OCI-LY7 (cell line): Measurements from ENCODE around the gene USH1G. TPM values are rescaled to one million over a fixed set of nuclear protein-coding genes. Genes with fewer than 3 reads are reported as not detected.
"Not testable (repeated sequence)": the region's sequence is repeated elsewhere in the genome, so short reads cannot be mapped to it uniquely, and the experiment has no call there.

Experiments
- BruUV-seq: library from RNA; stranded (reverse); fragments of 400-500 nt; replicated peaks from 2 replicates; lab custom pipeline; 2021; lab: Mats Ljungman, UMichigan
- CTCF ChIA-PET: fragments of 300-600 bp; sonication (Branson Sonifier 250); formaldehyde crosslinking; loops from one replicate; lab custom pipeline; 2022; ENCODE audit warnings: antibody characterized with exemption; ENCODE audit not compliant: unreplicated experiment; lab: Charles Lee
- POLR2A ChIA-PET: fragments of 300-600 bp; sonication (Branson Sonifier 250); formaldehyde crosslinking; loops from one replicate; lab custom pipeline; 2022; ENCODE audit warnings: antibody characterized with exemption; lab: Charles Lee
- DNase-seq: peaks from one replicate; pipeline ENCODE4 v3.0.0-alpha.2; 2015; ENCODE audit warnings: low spot score
- H2AFZ ChIP-seq: fragments of 200-600 bp; sonication (generic), shearing (Covaris generic); 2 replicates; pipeline ENCODE4 v1.6.1; 2014; ENCODE audit warnings: mild to moderate bottlenecking, antibody characterized with exemption, low read length, moderate library complexity
- H3K27ac ChIP-seq: fragments of 200-600 bp; sonication (generic); 2 replicates; pipeline ENCODE4 v1.5.1; 2014; ENCODE audit warnings: mixed run types, low read depth, mild to moderate bottlenecking, moderate library complexity, low read length, inconsistent platforms; ENCODE audit not compliant: poor library complexity, severe bottlenecking
- H3K36me3 ChIP-seq: fragments of 200-600 bp; sonication (generic); 2 replicates; pipeline ENCODE4 v1.6.1; 2014; ENCODE audit warnings: mild to moderate bottlenecking, antibody characterized with exemption, low read length, moderate library complexity, mixed read lengths; ENCODE audit not compliant: insufficient read depth
- H3K4me1 ChIP-seq: fragments of 200-600 bp; sonication (generic); 2 replicates; pipeline ENCODE4 v1.5.1; 2014; ENCODE audit warnings: mild to moderate bottlenecking, low read length; ENCODE audit not compliant: insufficient read depth, poor library complexity, severe bottlenecking
- H3K4me2 ChIP-seq: fragments of 200-600 bp; sonication (generic); 2 replicates; pipeline ENCODE4 v1.6.1; 2014; ENCODE audit warnings: mild to moderate bottlenecking, low read length
- H3K4me3 ChIP-seq: fragments of 200-600 bp; sonication (generic); 2 replicates; pipeline ENCODE4 v1.5.1; 2014; ENCODE audit warnings: mild to moderate bottlenecking, low read depth, low read length; ENCODE audit not compliant: poor library complexity, severe bottlenecking
- H3K79me2 ChIP-seq: fragments of 200-600 bp; sonication (generic); 2 replicates; pipeline ENCODE4 v1.6.1; 2016; ENCODE audit warnings: low read depth, mild to moderate bottlenecking, low read length, moderate library complexity, mixed read lengths; ENCODE audit not compliant: insufficient read depth
- H3K9me2 ChIP-seq: fragments of 200-600 bp; sonication (generic); 2 replicates; pipeline ENCODE4 v1.6.1; 2016; ENCODE audit warnings: mild to moderate bottlenecking, low read length, mixed read lengths; ENCODE audit not compliant: insufficient read depth
- H3K9me3 ChIP-seq: fragments of 200-600 bp; sonication (generic); 2 replicates; pipeline ENCODE4 v1.6.1; 2014; ENCODE audit warnings: mild to moderate bottlenecking, mixed run types, low read length, mixed read lengths
- H4K20me1 ChIP-seq: fragments of 200-600 bp; sonication (generic); 2 replicates; pipeline ENCODE4 v1.6.1; 2014; ENCODE audit warnings: mild to moderate bottlenecking, antibody characterized with exemption, low read length, moderate library complexity, mixed read lengths; ENCODE audit not compliant: insufficient read depth
- CTCF ChIP-seq: fragments of 200-600 bp; sonication (generic); conservative IDR thresholded peaks from 2 replicates; pipeline ENCODE4 v1.5.1; 2014; ENCODE audit warnings: mild to moderate bottlenecking, antibody characterized with exemption, low read length, moderate library complexity, mixed read lengths
- EZH2phosphoT487 ChIP-seq: fragments of 200-600 bp; sonication (generic); IDR thresholded peaks from 2 replicates; pipeline ENCODE4 v1.6.1; 2018; ENCODE audit warnings: low read depth, borderline replicate concordance, mild to moderate bottlenecking, mixed run types, antibody characterized with exemption, low read length, moderate library complexity, mixed read lengths
- intact Hi-C: fragments of 100-400 bp; cut with micrococcal nuclease; formaldehyde crosslinking; loops from one replicate; pipeline ENCODE4 v1.10.0; 2022; ENCODE audit not compliant: unreplicated experiment
- total RNA-seq, 2 experiments: library from RNA; depleted of rRNA in 1 of 2; stranded (reverse); fragments of >200 nt in 1 of 2; shearing (Covaris generic) in 1 of 2; gene quantifications; 2 replicates each; pipeline ENCODE4 v1.2.3, GENCODE V29; 2014 to 2022

USH1G gene
- total RNA-seq, 2 experiments from 2014 or later = not detected

GRCh38 chr17:74971842-74972106 lies 48.7 kb upstream of the USH1G start:
- no peak overlapping the region for H3K4me3 ChIP-seq
- H3K27ac ChIP-seq = no peak overlapping the region
- intact Hi-C loops = no loop called here
- TF ChIP-seq EZH2phosphoT487 (no peak), CTCF (no peak)
- ChIA-PET CTCF (interaction anchor here (1.8 kb wide), 1 partner anchor 11 kb away, joined by 9 read pairs; no protein-coding TSS in a partner anchor), POLR2A (interaction anchor here (1.0 to 2.2 kb wide), 3 partner anchors 11 to 41 kb away, joined by 3 to 9 read pairs (median 4); partner anchors contain the start of gene MRPL58)
- peaks cover 10% of the 10 kb centered on the region for H3K4me1 ChIP-seq
- H3K9me2 ChIP-seq = no peaks in the 10 kb centered on the region
- H2AFZ ChIP-seq = no peak overlapping the region
- H3K79me2 ChIP-seq = no peaks in the 10 kb centered on the region
- H3K9me3 ChIP-seq = no peaks in the 10 kb centered on the region
- no TSS peak for BruUV-seq
- H3K4me2 ChIP-seq = peak overlapping the region; percentile 71; the same call in 1 of the 2 replicates
- no peaks in the 10 kb centered on the region for H3K36me3 ChIP-seq
- no peaks in the 10 kb centered on the region for H4K20me1 ChIP-seq
- DNase-seq = no peak

- CTCF ChIA-PET = interaction anchor here (0.5 to 1.8 kb wide), 2 partner anchors 10 to 12 kb away, joined by 4 to 9 read pairs; no protein-coding TSS in a partner anchor
- no peaks in the 10 kb centered on the region for H3K9me3 ChIP-seq
- TF ChIP-seq EZH2phosphoT487 = no peak
- TF ChIP-seq CTCF = no peak
- no peak for DNase-seq
- H4K20me1 ChIP-seq = no peaks in the 10 kb centered on the region
- H3K4me1 ChIP-seq = peaks cover 10% of the 10 kb centered on the region
- no peak overlapping the region for H2AFZ ChIP-seq
- no peak overlapping the region for H3K4me3 ChIP-seq
- H3K79me2 ChIP-seq = no peaks in the 10 kb centered on the region
- intact Hi-C loops = no loop called here
- H3K9me2 ChIP-seq = no peaks in the 10 kb centered on the region
- no peak overlapping the region for H3K27ac ChIP-seq
- H3K36me3 ChIP-seq = no peaks in the 10 kb centered on the region
- H3K4me2 ChIP-seq = no peak overlapping the region
- POLR2A ChIA-PET = interaction anchor here (1.0 to 2.2 kb wide), 3 partner anchors 10 to 41 kb away, joined by 3 to 9 read pairs (median 4); partner anchors contain the start of gene MRPL58
- BruUV-seq = no TSS peak
These were observed 48.2 kb upstream of the USH1G start for GRCh38 chr17:74971069-74971841.

GRCh38 chr17:74970395-74970794 lies 47.3 kb upstream of the USH1G start:
- H4K20me1 ChIP-seq = no peaks in the 10 kb centered on the region
- no peak overlapping the region for H2AFZ ChIP-seq
- intact Hi-C loops = no loop called here
- H3K4me3 ChIP-seq = no peak overlapping the region
- H3K9me3 ChIP-seq = no peaks in the 10 kb centered on the region
- ChIA-PET CTCF (no interaction called here), POLR2A (interaction anchor here (0.6 kb wide), 1 partner anchor 718 kb away, joined by 3 read pairs; no protein-coding TSS in a partner anchor)
- TF ChIP-seq EZH2phosphoT487 (no peak), CTCF (no peak)
- DNase-seq = no peak
- no peak overlapping the region for H3K27ac ChIP-seq
- no peaks in the 10 kb centered on the region for H3K36me3 ChIP-seq
- no peak overlapping the region for H3K4me2 ChIP-seq
- no peaks in the 10 kb centered on the region for H3K79me2 ChIP-seq
- H3K4me1 ChIP-seq = peaks cover 10% of the 10 kb centered on the region
- no peaks in the 10 kb centered on the region for H3K9me2 ChIP-seq
- BruUV-seq = no TSS peak

- H3K79me2 ChIP-seq, H4K20me1 ChIP-seq, H3K27ac ChIP-seq, intact Hi-C loops, H3K36me3 ChIP-seq, H3K9me2 ChIP-seq, DNase-seq, H3K4me3 ChIP-seq, H3K9me3 ChIP-seq, BruUV-seq, H3K4me2 ChIP-seq, CTCF ChIA-PET, H2AFZ ChIP-seq: not testable (repeated sequence)
- H3K4me1 ChIP-seq = peaks cover 10% of the 10 kb centered on the region
- POLR2A ChIA-PET = interaction anchor here (0.6 to 0.9 kb wide), 3 partner anchors 16 to 717 kb away, joined by 3 to 4 read pairs (median 3); no protein-coding TSS in a partner anchor
These were observed 46.4 kb upstream of the USH1G start for GRCh38 chr17:74969501-74969900.
